A172 (cell line): ENCODE measurements around the gene IL36B. TPM values are rescaled to one million over a fixed set of nuclear protein-coding genes. Genes with fewer than 3 reads are reported as not detected.
A peak's percentile ranks its signal among the peaks of the same experiment; 100 is the strongest.

Experiments
- DNase-seq: peaks from one replicate; pipeline ENCODE4 v3.0.0-alpha.2; 2015; ENCODE audit warnings: low spot score
- total RNA-seq: library from RNA; depleted of rRNA; stranded (reverse); fragments of >200 nt; shearing (Covaris generic); gene quantifications from 2 replicates; pipeline ENCODE4 v1.2.3, GENCODE V29; 2014; rRNA removed

Gene IL36B
- total RNA-seq, 1 experiment from 2014 or later = 0.19 TPM

DNA sequence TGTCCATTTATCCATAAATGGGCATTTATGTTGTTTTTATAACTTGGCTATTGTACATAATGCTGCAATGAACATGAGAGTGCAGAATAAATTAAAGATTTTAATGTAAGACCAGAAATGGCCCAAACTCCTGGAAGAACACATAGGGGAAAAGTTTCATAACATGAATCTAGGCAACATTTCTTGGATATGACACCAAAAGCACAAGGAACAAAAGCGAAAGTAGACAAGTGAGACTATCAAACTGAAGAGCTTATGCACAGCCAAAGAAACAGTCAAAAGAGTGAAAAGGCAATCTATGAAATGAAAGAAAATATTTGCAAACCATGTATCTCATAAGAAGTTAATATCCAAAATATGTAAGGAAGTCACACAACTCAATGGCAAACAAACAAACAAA, 41.6 kb downstream of the IL36B start:
- DNase-seq = no peak

DNA sequence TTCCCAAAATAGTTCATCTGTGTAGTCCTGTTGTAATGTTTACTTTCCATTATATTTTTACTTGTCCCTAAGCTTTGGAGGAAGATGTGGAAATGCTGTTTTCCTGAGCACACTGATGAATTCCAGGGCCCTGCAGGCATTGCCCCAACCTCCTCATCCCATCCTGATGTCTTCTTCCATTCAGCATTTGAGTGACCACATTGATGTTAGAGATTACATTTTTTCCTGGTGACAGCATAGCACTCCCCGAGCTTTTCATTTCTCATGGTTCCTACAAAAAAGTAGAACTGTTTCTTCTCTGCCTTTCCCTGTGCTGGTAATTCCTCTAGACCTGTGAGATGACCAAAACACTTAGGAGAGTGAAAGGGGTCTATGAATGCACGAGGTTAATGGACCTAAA, 42.6 kb downstream of the IL36B start:
- peak; percentile 40 for DNase-seq

DNA sequence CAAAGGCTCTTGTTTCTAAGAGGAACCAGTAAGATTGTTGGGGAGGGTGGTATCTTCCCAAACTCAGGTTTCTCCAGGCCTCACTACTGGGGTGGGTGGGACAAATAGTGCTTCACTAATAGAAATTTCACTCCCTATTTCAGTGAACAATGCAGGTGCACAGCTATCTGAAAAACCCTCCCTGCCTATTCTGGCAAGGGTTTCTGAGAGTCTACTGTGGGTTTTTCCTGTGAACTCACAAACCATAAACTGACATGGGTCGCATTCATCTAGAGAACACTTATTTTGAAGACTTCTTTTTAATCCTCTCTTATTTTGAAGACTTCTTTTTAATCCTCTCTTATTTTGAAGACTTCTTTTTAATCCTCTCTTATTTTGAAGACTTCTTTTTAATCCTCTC, 43.0 kb downstream of the IL36B start:
- no peak for DNase-seq

DNA sequence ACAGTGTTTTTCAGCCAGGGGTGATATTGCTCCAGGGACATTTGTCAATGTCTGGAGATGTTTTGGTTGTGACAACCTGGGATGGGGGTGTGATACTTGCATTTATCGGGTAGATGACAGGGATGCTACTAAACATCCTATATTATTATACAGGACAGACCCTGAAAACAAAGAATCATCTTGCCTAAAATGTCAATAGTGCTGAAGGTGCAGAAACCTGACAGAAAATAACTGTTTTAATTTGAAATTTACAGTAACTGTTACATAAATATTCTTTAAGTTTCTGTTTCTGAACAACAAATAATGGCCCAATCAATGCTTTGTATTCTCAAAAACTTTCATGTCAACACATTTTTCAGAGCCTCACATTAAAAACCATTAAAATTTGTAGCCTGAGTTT, 45.4 kb downstream of the IL36B start:
- DNase-seq = no peak

DNA sequence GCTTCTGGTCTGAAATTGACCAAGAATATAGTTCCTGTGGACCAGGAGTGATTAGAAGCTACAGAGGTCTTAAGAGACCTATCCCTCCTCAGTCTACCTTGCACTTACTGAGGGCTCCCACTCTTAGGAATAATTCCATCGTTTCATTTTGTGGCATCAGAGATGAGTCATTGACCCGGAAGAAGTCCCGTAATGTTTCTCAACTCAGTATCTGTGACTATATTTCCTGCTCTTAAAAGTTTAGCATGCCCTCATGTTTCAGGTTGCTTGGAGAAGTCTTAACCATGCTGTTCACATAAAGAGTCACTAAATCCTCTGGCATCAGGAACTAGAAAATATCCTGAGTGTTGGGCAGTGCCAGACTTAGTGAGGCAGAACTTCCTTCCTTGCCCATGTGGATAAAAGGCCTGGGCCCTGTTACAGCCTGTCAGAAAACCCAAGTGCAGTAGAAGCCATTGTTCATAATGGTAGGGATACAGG, 47.6 kb downstream of the IL36B start, which contains the start of gene IL36A:
TSS of gene IL36A (plus strand) at position 430 of the 480 bp plus-strand sequence. CDS start 413 bp downstream, outside the sequence.
- DNase-seq = no peak

DNA sequence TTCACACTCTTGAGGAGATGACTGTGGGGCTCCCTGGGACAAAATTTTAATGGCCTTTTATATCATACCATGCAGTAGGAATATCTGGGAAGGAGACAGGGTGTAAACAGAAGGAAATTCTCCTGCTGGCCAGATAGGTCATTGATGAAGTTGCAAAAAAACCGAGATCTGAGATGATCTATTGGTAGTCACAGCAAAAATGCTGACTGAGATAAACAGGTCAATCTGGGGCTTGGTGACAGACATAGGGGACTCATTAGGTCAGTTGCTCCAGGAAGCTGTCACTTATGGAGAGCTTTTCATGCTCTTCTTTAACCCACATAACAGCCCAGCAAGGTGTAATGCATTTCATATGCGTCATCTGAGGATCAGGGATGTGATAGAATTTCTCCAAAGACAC, 50.0 kb downstream of the IL36B start:
- DNase-seq = no peak

DNA sequence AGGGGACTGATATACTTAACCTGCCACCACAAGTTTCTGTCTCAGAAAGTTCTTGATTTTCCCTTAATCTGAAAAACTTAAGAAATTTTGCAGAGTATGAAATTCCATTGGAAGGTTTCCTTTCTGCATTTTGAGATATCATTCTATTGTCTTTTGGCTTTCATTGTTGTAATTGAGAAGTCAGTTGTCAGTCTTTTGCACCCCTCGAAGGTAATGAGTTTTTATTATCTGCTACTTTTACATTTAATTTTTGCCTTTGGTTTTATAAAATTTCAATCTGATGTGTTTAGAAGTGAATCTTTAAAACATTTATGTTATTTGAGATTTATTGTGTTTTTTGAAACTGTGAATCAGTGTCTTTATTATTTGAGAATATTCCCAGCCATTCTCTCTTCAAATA, 52.2 kb downstream of the IL36B start:
- no peak for DNase-seq

DNA sequence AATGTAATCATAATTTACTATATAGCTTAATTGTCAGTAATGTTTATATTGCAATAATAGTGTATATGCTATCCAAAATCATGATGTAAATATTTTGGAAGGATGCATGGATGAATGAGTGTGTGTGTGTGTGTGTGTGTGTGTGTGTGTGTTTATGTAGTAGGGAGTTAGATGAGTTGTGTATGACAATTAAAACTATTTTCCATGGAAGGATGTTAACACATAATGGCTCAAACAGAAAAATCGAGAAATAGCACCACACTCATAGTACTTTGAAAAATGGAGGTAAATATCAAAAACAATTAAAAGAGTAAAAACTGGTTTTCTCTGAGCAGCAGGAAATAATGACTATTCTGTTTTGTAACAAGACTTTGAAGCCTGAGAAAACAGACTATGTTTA, 55.5 kb downstream of the IL36B start:
- DNase-seq = no peak

DNA sequence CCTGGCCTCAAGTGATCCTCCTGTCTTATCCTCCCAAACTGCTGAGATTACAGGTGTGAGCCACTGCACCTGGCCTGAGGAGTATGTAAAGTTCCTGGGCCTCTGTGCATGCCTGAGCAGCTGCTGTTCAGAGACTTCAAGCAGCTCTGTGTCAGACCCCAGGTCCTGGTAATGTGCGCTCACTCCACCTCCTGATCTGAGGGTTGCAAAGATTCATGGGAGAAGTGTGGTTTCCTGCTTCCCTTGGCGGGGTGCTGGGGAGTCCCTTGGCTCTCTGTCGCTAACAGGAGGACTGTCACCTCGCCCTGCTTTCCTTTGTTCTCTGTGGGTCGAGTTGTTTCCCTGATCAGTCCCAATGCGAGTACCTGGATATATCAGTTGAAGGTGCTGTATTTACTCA, 56.0 kb downstream of the IL36B start:
- DNase-seq = no peak

DNA sequence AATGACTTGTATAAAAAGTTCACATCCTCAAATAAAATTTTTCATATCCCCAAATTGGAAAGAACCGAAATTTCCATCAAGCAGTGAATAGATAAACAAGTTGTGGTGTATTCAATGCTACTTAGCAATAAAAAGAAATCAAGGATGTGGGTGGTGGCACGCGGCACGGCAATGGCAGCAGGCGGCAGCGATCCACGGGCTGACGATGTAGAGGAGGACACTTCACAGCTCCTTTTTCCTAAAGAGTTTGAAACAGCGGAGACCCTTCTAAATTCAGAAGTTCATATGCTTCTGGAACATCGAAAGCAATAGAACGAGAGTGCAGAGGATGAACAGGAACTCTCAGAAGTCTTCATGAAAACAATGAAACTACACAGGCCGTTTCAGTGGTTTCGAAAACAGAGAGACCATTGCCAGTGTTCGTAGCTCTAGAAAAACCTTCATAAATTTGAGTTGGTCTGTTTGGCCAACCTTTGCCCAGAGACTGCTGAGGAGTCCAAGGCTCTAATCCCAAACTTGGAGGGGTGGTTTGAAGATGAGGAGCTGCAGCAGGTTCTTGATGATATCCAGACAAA, 57.2 kb downstream of the IL36B start:
- DNase-seq = no peak

DNA sequence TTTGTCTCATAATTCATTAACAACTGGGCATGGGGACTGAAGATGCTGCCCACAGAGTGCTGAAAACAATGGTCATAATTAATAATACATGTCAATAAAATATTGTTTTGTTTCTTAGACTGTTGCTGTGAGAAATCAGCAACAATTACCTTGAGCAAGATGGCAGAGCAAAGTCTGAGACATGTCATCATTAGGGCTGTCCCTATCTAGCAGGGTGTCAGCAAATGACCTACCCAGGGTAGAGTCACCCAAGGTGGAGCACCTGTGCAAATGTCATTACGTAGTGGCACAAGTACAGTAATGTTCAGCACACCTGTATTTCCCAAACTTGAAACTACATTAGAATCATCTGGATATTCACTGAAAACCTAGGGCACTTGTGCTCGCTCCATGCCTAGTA, 58.0 kb downstream of the IL36B start:
- DNase-seq = no peak

DNA sequence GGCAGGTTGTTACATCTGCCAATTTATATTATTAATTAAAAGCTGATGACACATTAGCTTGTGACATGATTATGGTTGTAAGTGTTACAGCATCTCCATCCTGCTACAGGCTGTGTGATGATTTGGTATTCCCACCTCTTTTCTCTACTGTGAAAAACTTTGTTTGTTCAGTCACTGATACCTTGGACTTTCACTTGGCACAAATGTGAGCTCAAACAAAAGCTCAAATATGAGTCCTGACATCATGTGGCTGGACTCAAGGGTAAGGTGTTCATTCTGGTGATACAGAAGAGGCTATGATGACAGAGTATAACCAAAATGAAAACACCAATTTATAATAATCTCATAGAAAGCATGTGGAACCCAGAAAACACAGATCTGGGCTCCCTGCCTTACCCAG, 58.8 kb downstream of the IL36B start:
- no peak for DNase-seq

DNA sequence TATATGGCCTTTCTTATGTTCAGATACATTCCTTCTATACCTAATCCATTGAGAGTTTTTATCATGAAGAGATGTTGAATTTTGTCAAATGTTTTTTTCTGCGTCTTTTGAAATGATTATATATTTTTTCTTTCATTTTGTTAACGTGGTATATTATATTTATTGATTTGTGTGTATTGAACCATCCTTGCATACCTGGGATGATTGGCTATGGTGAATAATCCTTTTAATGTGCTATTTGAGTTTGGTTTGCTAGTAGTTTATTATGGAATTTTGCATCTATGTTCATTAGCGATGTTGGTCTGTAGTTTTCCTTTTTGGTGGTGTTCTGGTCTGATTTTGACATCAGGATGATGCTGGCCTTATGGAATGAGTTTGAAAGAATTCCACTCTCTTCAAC, 63.1 kb downstream of the IL36B start:
- no peak for DNase-seq

DNA sequence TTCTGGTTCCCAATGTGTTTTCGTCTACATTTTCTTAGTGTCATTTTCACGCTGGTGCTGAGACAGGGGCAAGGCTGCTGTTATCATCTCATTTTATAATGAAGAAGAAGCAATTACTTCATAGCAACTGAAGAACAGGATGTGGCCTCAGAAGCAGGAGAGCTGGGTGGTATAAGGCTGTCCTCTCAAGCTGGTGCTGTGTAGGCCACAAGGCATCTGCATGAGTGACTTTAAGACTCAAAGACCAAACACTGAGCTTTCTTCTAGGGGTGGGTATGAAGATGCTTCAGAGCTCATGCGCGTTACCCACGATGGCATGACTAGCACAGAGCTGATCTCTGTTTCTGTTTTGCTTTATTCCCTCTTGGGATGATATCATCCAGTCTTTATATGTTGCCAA, 67.6 kb downstream of the IL36B start:
- no peak for DNase-seq

DNA sequence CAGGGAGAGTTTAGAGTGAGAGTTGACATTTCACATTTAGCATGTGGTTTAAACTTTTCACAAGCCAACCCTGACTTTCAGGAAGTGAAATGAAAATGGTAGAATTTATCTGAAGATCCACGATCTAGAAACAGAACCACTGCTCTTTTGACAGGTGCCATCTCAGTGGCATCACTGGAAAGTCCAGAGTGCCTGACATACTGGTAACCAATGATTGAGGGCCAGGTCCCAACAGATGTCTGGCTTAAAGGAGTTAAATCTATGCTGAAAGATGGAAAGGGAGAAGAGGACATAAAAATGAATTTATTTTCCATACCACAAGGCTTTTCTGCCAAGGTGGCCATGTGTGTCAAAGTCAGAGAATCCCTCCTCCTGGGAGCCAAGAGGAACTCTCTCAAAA, 72.1 kb downstream of the IL36B start:
- no peak for DNase-seq

DNA sequence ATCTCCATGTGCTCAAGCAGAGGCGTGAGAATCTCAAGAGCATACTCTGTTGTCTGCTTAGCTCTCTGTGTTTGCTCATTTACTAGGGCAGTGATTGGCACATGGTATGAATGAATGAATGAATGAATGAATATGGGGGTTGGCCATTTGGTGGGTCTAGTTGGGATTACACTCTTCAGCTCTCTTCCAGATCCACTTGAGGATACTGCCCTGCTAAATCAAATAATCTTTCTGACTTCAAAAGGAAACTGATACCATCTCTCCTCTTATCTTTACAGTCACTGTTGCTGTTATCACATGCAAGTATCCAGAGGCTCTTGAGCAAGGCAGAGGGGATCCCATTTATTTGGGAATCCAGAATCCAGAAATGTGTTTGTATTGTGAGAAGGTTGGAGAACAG, 72.9 kb downstream of the IL36B start:
- DNase-seq = no peak

DNA sequence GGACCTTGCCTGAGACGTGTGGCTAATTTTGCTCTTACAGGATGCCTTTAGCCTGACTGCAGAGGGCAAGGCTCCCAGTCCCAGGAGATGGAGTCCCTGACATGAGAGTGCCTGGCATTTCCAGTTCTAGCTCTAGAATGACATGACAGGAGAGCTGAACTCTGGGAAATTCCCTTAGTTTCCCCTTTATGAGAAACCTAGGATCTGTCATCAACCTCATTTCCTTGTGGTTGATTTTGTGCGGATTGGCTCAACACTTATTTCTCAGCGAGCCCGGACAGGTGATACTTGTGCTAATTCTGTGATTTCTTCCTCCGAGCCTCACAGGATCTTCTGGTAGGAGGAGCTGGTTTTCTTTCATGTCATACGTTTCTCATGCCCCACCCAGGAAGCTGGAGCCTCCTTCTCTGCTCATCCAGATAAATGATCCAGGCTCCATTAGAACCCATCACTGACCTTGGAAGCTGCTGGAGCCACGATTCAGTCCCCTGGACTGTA, 75.1 kb downstream of the IL36B start, which contains the start of gene IL36G:
TSS of gene IL36G (plus strand) at position 448 of the 498 bp plus-strand sequence. CDS start 633 bp downstream, outside the sequence.
- DNase-seq = no peak

Other genes starting within 250 kb of the IL36B start
- gene IL1B, start 216.1 kb downstream of the IL36B start, total RNA-seq = 0.19 TPM in 1 of 2 replicates, not detected in the other
- not detected in 2 replicates for gene IL37, start 141.7 kb downstream of the IL36B start, total RNA-seq
- not detected in 2 replicates for gene IL36G, start 74.9 kb downstream of the IL36B start, total RNA-seq
- gene IL36A, start 47.4 kb downstream of the IL36B start, total RNA-seq = not detected in 2 replicates
- not detected in 2 replicates for gene IL36RN, start 6.3 kb upstream of the IL36B start, total RNA-seq
- not detected in 2 replicates for gene IL1F10, start 15.1 kb upstream of the IL36B start, total RNA-seq
- 0.41 TPM in 1 of 2 replicates, not detected in the other for gene IL1RN, start 74.7 kb upstream of the IL36B start, total RNA-seq
- 10.0 and 10.2 TPM in 2 replicates for gene PSD4, start 121.1 kb upstream of the IL36B start, total RNA-seq
- gene PAX8, start 226.1 kb upstream of the IL36B start, total RNA-seq = 1.4 and 1.8 TPM in 2 replicates